Activated CD8-positive, alpha-beta memory T cell treated with anti-CD3 and anti-CD28 coated beads, Interleukin-2, amount 10 ng/mL, durations not matched to agents 7 days and 5 days (primary cell): ENCODE measurements around the gene OPRD1. TPM values are rescaled to one million over a fixed set of nuclear protein-coding genes. Genes with fewer than 3 reads are reported as not detected.

Experiments used
- ATAC-seq: fragments of 150-1000 bp; cut with Tn5 transposase; one replicate; pipeline ENCODE4 v1.10.0; 2021; ENCODE audit warnings: moderate library complexity
- CTCF ChIA-PET: fragments of 350-600 bp; sonication (Branson Sonifier 250); formaldehyde crosslinking; loops from one replicate; lab custom pipeline; 2021; ENCODE audit warnings: antibody characterized with exemption; lab: Charles Lee
- DNase-seq: peaks from one replicate; pipeline ENCODE4 v3.0.0-alpha.2; 2020
- H3K27ac Mint-ChIP-seq: one replicate; pipeline ENCODE4 v1.8.0; 2021; ENCODE audit warnings: mild to moderate bottlenecking, mixed read lengths
- H3K27me3 Mint-ChIP-seq: one replicate; pipeline ENCODE4 v1.8.0; 2021; ENCODE audit warnings: mixed read lengths
- H3K36me3 Mint-ChIP-seq: one replicate; pipeline ENCODE4 v1.8.0; 2021; ENCODE audit warnings: mild to moderate bottlenecking, mixed read lengths
- H3K4me1 Mint-ChIP-seq: one replicate; pipeline ENCODE4 v1.8.0; 2021; ENCODE audit warnings: mixed read lengths
- H3K4me3 Mint-ChIP-seq: one replicate; pipeline ENCODE4 v1.8.0; 2021; ENCODE audit warnings: mild to moderate bottlenecking, moderate library complexity, mixed read lengths
- H3K9me3 Mint-ChIP-seq: one replicate; pipeline ENCODE4 v1.8.0; 2022; ENCODE audit warnings: low read depth, mixed read lengths
- total RNA-seq, 2 experiments: library from RNA; stranded (reverse); gene quantifications; one replicate each; pipeline ENCODE4 v1.2.3, GENCODE V29; 2021

OPRD1 gene
- total RNA-seq, 2 experiments from 2014 or later: not detected

DNA sequence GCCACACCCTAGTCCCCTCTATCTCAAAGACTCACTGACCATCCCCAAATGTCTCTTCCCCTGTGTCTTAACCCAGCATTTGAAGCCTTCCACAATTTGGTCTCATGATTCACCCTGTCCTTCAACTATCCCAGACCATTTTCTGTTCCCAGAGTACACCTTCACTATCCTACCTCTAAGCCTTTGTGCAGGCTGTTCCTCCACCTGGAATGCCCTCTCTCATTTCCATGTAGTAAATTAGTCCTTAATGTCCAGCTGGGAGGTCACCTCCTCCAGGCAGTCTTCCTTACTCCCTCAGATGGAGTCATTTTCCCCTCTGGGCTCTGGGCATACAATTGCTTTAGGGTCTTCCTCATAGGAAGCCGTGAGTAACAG lies 71.3 kb downstream of the OPRD1 start:
- no peaks in the 10 kb centered on the region for H3K27me3 Mint-ChIP-seq
- no peaks in the 10 kb centered on the region for H3K36me3 Mint-ChIP-seq
- no peaks in the 10 kb centered on the region for H3K9me3 Mint-ChIP-seq
- H3K4me1 Mint-ChIP-seq: peaks cover 40% of the 10 kb centered on the region
- DNase-seq (no peak), ATAC-seq (no peak)
- CTCF ChIA-PET: interaction anchor here (1.2 to 14.5 kb wide), 8 partner anchors 8 to 323 kb away, joined by 3 to 247 read pairs (median 9); partner anchors contain the start of gene SRSF4
- no peak overlapping the region for H3K4me3 Mint-ChIP-seq
- H3K27ac Mint-ChIP-seq: no peak overlapping the region

DNA sequence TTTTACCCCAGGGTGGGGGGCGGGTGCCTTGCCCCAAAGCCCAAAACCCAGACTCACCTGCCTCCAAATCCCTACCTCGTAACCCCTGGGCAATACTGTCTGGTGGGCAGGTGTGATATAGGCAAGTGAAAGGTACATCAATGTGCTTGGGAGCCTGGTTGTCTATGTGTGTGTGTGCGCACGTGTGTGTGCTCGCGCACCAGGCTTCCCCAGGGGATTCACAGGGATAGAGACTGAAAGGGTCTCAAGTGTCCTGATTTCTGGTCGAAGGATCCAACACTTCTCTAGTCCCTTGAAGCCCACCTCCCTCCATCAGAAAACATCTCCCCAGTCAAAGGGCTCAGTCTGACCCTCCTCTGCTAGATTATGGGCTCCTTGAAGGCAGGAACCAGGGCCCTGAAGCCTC lies 73.5 kb downstream of the OPRD1 start:
- H3K4me3 Mint-ChIP-seq: no peak overlapping the region

GRCh38 chr1:28885977-28886730 lies 74.2 kb downstream of the OPRD1 start:
- CTCF ChIA-PET: interaction anchor here (0.9 to 14.5 kb wide), 4 partner anchors 9 to 313 kb away, joined by 3 to 247 read pairs (median 112); no protein-coding TSS in a partner anchor
- ATAC-seq (no peak), DNase-seq (no peak)
- Mint-ChIP-seq H3K4me1 (peaks cover 54% of the 10 kb centered on the region), H3K27me3 (no peaks in the 10 kb centered on the region), H3K9me3 (no peaks in the 10 kb centered on the region), H3K36me3 (no peaks in the 10 kb centered on the region), H3K4me3 (peak overlapping the region; percentile 84), H3K27ac (peak overlapping the region; percentile 96)

More for the DNA sequence above, 73.5 kb downstream of the OPRD1 start:
- no peaks in the 10 kb centered on the region for H3K27me3 Mint-ChIP-seq
- peak overlapping the region; percentile 76 for H3K27ac Mint-ChIP-seq
- H3K4me1 Mint-ChIP-seq: peaks cover 54% of the 10 kb centered on the region
- DNase-seq: no peak
- no peaks in the 10 kb centered on the region for H3K36me3 Mint-ChIP-seq
- CTCF ChIA-PET: interaction anchor here (0.6 to 14.5 kb wide), 9 partner anchors 8 to 314 kb away, joined by 3 to 247 read pairs (median 5); partner anchors contain the start of genes SRSF4 and YTHDF2
- no peak for ATAC-seq
- no peaks in the 10 kb centered on the region for H3K9me3 Mint-ChIP-seq

DNA sequence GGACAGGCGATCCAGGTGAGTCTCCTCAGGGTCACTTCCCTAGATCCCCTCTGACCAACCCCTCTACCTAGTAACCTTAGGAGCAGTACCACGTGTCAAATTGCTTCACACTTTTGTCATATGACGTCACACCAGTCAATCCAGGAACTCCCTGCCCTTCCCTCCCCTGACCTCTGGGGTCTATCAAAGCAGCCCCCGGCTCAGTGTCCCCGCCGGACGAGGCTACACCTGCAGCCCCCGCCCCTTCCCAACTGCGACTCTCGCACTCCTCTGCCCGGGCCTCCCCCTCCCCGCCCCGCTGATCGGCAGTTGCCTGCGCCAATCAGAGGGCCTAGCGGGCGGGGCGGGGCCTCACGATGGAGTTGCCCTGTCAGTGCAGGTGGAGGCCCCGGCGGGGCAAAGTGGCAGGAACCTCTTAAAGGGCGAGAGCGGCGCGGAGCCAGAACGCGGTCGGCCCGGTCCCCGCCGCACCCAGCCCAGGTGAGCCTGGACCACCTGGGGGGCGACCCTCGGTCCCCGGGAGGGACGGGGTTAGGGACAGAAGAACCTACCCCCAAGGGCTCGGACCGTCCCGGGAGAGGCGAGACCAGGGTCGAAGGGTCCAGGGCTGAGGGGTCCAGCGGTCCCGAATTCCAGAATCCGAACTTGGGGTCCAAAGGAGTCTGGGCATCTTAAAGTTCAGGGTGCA lies 74.9 kb downstream of the OPRD1 start:
- H3K4me1 Mint-ChIP-seq: peaks cover 52% of the 10 kb centered on the region
- ATAC-seq (peak; percentile 87), DNase-seq (peak; percentile 92)
- CTCF ChIA-PET: interaction anchor here (0.6 to 14.5 kb wide), 9 partner anchors 10 to 315 kb away, joined by 3 to 247 read pairs (median 6); no protein-coding TSS in a partner anchor
- no peaks in the 10 kb centered on the region for H3K27me3 Mint-ChIP-seq
- H3K4me3 Mint-ChIP-seq: peak overlapping the region; percentile 84
- H3K27ac Mint-ChIP-seq: peak overlapping the region; percentile 96
- no peaks in the 10 kb centered on the region for H3K9me3 Mint-ChIP-seq
- no peaks in the 10 kb centered on the region for H3K36me3 Mint-ChIP-seq

- DNase-seq: peak; percentile 46
- Mint-ChIP-seq H3K4me1 (peaks cover 46% of the 10 kb centered on the region), H3K4me3 (peak overlapping the region; percentile 84), H3K9me3 (no peaks in the 10 kb centered on the region), H3K36me3 (no peaks in the 10 kb centered on the region), H3K27me3 (no peaks in the 10 kb centered on the region), H3K27ac (peak overlapping the region; percentile 96)
- peak; percentile 8 for ATAC-seq
- CTCF ChIA-PET: interaction anchor here (0.6 to 2.1 kb wide), 9 partner anchors 10 to 339 kb away, joined by 3 to 7 read pairs (median 3); no protein-coding TSS in a partner anchor
Observed at GRCh38 chr1:28887419-28887834, 75.5 kb downstream of the OPRD1 start.

DNA sequence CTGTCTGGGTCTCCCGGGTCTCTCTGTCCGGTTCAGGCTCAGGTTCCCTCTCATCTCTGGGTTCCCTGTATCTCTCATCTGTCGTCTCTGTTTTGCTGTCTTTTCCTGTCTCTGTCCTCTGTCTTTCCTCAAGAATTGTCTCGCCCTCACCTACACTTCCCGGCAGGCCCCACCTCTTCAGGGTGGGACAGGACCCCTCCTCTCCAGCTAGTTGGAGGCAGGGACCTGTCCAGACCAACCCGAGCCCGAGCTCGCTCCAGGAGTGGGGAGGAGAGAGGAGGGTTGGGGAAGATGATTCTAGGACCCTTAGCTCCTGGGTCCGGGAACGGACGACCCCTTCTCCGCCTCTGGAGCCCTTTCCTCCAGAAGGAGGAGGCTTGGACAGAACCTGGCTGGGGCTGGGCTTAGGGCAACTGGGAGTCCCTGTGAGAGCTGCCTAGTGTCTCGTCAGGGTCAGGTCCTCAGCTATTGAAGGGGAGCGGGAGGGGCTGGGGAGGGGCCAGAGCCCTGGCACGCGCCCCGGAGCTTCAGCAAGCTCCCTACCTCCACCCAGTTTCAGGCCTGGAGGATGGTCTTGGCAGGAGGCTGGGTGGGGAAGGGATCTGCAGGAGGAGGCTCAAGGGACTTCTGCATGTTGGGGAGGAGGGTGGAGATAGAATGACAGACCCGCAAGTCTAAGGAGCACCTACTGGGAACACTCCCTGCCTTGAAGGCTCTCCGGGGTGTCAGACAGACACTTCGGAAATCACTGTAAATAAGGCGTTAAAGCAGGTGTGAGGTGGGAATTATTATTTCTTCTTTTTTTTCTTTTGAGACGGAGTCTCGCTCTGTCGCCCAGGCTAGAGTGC lies 76.1 kb downstream of the OPRD1 start:
- ATAC-seq: peak; percentile 0
- CTCF ChIA-PET: interaction anchor here (0.6 to 2.1 kb wide), 8 partner anchors 11 to 338 kb away, joined by 3 to 7 read pairs (median 4); no protein-coding TSS in a partner anchor
- H3K4me1 Mint-ChIP-seq: peaks cover 46% of the 10 kb centered on the region

GRCh38 chr1:28888915-28889314 lies 76.9 kb downstream of the OPRD1 start:
- H3K27me3 Mint-ChIP-seq: no peaks in the 10 kb centered on the region
- H3K27ac Mint-ChIP-seq: no peak overlapping the region
- CTCF ChIA-PET: interaction anchor here (0.9 to 2.1 kb wide), 5 partner anchors 11 to 314 kb away, joined by 4 to 7 read pairs (median 5); no protein-coding TSS in a partner anchor
- H3K4me1 Mint-ChIP-seq: peaks cover 44% of the 10 kb centered on the region
- no peaks in the 10 kb centered on the region for H3K9me3 Mint-ChIP-seq
- H3K36me3 Mint-ChIP-seq: no peaks in the 10 kb centered on the region
- H3K4me3 Mint-ChIP-seq: no peak overlapping the region
- DNase-seq (no peak), ATAC-seq (no peak)

More for the DNA sequence above, 76.1 kb downstream of the OPRD1 start:
- DNase-seq: no peak
- Mint-ChIP-seq H3K27me3 (no peaks in the 10 kb centered on the region), H3K4me3 (peak overlapping the region; percentile 84), H3K27ac (peak overlapping the region; percentile 79), H3K36me3 (no peaks in the 10 kb centered on the region), H3K9me3 (no peaks in the 10 kb centered on the region)

DNA sequence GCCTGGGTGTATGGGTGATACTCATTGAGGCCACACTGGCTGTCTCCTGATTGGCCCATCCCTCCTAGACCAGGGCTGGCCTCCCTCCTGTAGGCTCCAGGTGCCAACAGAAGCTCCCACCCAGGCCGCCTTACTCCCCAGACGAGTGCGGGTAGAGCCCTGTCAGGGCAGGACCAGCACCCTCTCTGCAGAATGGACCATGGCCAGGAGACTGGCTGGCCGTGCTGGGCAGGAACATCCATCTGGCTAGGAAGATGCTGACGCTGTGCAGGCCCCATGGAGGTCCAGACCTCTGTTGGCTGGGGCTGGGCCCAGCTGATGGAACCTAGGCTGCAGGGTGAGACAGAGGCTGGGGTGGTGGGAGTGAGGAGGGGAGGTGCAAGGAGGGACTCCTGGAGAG lies 77.4 kb downstream of the OPRD1 start:
- no peak for DNase-seq
- no peaks in the 10 kb centered on the region for H3K36me3 Mint-ChIP-seq
- H3K4me3 Mint-ChIP-seq: no peak overlapping the region

DNA sequence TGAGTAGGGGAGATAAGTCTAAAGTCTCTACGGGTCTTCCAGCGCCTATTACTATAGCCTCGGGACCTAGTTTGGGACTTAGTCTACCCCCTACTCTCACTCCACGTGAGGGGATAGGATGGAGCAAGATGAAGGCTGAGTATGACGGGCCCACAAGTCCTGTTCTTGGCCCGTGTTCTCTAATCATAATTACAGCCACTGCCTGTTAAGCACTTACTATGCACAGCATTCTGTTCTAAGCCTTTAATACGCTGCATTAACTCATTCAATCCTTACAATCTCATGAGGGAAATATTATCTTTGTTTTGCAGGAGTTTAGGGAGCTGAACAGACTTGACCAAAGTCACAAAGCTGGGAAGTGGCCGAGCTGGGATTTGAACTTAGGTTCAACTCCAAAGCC lies 78.5 kb downstream of the OPRD1 start:
- no peak for ATAC-seq
- H3K9me3 Mint-ChIP-seq: no peaks in the 10 kb centered on the region
- H3K36me3 Mint-ChIP-seq: no peaks in the 10 kb centered on the region
- CTCF ChIA-PET: interaction anchor here (1.2 to 2.0 kb wide), 5 partner anchors 8 to 144 kb away, joined by 4 to 10 read pairs (median 7); partner anchors contain the start of gene EPB41
- DNase-seq: no peak
- no peak overlapping the region for H3K27ac Mint-ChIP-seq
- H3K4me1 Mint-ChIP-seq: peaks cover 32% of the 10 kb centered on the region
- no peaks in the 10 kb centered on the region for H3K27me3 Mint-ChIP-seq
- H3K4me3 Mint-ChIP-seq: no peak overlapping the region

More for the DNA sequence above, 77.4 kb downstream of the OPRD1 start:
- CTCF ChIA-PET: interaction anchor here (0.6 to 2.0 kb wide), 5 partner anchors 12 to 313 kb away, joined by 3 to 7 read pairs (median 5); no protein-coding TSS in a partner anchor
- no peaks in the 10 kb centered on the region for H3K9me3 Mint-ChIP-seq
- peaks cover 42% of the 10 kb centered on the region for H3K4me1 Mint-ChIP-seq
- no peak overlapping the region for H3K27ac Mint-ChIP-seq
- ATAC-seq: no peak
- H3K27me3 Mint-ChIP-seq: no peaks in the 10 kb centered on the region

DNA sequence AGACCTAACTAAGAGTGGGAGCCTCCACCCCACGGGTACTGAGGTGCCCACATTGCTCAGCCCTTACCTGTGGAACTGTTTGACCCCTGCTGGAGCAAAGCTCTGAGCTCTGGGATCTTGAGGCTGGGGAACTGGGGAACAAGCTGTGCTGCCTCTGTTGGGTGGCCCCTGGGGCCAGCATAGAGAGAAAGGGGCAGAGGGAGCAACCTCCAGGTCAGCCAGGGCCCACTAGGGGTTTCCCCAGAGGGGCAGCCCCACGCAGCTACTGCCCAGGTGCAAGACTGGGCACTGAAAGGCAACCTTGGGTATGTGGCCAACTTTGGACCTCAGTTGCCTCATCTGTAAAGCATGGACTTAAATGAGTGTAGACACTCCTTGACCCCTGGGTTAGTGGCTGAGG lies 78.9 kb downstream of the OPRD1 start:
- H3K4me1 Mint-ChIP-seq: peaks cover 28% of the 10 kb centered on the region
- ATAC-seq: no peak
- CTCF ChIA-PET: interaction anchor here (0.9 to 2.0 kb wide), 7 partner anchors 9 to 312 kb away, joined by 3 to 10 read pairs (median 5); partner anchors contain the start of gene EPB41
- H3K9me3 Mint-ChIP-seq: no peaks in the 10 kb centered on the region
- no peaks in the 10 kb centered on the region for H3K36me3 Mint-ChIP-seq
- no peak for DNase-seq
- no peak overlapping the region for H3K27ac Mint-ChIP-seq
- no peak overlapping the region for H3K4me3 Mint-ChIP-seq
- no peaks in the 10 kb centered on the region for H3K27me3 Mint-ChIP-seq

DNA sequence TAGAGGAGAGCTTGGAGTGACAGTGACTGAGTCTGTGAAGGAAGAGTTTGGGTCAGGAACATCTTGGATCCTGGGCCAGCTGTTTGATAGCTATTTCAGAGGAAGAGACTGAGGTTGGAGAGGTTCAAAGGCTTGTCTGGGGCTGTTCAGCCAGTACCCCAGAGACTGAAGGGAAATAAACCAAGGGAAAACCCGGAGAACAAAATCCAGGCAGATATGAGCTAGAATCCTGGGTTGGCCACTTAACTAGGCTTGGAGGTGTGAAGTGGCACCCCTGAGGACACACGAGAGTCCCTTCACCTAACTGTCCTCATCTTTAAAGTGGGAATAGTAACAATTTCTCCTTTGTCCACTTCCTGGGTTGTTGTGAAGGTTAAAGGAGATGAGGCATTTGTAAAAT lies 79.3 kb downstream of the OPRD1 start:
- peaks cover 24% of the 10 kb centered on the region for H3K4me1 Mint-ChIP-seq
- no peak overlapping the region for H3K27ac Mint-ChIP-seq
- ATAC-seq: no peak
- no peaks in the 10 kb centered on the region for H3K36me3 Mint-ChIP-seq
- H3K9me3 Mint-ChIP-seq: no peaks in the 10 kb centered on the region
- H3K4me3 Mint-ChIP-seq: no peak overlapping the region
- no peaks in the 10 kb centered on the region for H3K27me3 Mint-ChIP-seq
- DNase-seq: no peak
- CTCF ChIA-PET: interaction anchor here (0.9 to 2.0 kb wide), 6 partner anchors 9 to 311 kb away, joined by 3 to 10 read pairs (median 4); partner anchors contain the start of gene EPB41

DNA sequence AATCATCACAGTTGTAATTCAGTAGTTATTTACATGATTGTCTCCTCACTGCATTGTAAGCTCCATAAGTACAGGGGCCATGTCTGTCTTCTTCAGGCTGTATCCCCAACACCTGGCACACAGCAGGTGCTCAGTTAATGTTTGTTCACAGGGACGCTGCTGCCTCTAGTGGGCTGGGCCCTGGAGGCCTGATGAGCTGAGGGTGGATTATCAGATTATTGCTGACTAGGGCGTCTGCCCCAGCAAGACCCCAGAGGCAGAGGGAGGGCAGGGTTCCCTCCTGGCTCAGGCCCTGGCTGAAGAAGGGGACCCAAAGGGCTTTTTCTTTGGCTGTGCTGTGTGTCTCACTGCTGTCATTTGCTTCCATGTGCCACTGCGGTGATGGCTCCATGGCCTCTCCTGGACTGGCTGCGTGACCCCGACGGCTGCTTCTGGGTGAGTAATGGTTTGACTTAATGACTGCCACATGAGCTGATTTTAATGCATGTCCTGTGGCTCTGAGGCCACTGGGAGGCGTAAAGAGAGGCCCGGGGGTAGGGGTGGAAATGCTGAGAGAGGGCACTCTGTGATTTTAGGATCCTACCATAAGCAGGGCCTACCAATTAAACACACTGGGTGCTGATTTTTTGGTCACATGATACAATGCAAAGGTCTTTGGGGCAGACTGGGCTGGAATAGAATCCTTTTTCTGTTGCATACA lies 81.6 kb downstream of the OPRD1 start:
- no peak for ATAC-seq
- CTCF ChIA-PET: interaction anchor here (0.6 to 1.4 kb wide), 6 partner anchors 11 to 309 kb away, joined by 3 to 10 read pairs (median 3); no protein-coding TSS in a partner anchor
- Mint-ChIP-seq H3K4me3 (no peak overlapping the region), H3K4me1 (peaks cover 12% of the 10 kb centered on the region), H3K36me3 (no peaks in the 10 kb centered on the region), H3K27me3 (no peaks in the 10 kb centered on the region), H3K27ac (no peak overlapping the region), H3K9me3 (no peaks in the 10 kb centered on the region)
- peak; percentile 48 for DNase-seq
